ENCODE data around the gene GANC. TPM values are rescaled to one million over a fixed set of nuclear protein-coding genes. Genes with fewer than 3 reads are reported as not detected.

Gene GANC
- total and polyA plus RNA-seq, 4 donors = 19.6 to 105 (median 53.6) TPM

DNA sequence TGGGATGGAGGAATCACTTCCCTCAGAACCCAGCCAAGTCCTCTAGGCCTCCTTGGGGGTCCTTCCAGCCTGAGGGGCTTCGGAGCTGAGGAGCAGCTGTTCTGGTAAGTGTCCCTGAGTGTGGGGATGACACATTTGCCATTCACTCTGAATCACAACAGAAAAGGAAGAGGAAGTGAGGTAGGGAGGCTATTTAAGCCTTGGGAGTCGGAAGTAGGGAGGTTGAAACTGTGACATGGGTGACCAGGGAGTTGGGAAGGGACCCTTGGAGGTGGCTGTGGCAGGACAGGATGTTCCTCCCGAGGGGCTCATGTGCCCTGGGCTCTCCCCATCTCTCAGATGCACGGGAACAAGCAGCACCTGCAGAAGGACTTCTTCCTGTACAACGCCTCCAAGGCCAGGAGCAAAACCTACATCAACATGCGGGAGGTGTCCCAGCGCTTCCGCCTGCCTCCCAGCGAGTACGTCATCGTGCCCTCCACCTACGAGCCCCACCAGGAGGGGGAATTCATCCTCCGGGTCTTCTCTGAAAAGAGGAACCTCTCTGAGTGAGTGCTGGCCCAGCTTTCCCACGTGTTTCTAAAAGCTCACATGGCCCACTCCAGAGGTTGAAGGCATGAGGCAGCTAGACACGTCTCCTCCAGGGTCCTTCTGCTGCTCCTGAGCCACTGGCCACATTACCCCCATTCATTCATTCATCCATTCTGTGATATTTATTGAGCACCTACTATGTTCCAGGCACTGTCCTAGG, 129.6 kb downstream of the GANC start:
- no peak overlapping the region for H3K4me3 ChIP-seq
- no peak overlapping the region for H3K9ac ChIP-seq (ENCODE audit: insufficient read depth in 1 of 2, low read length in 2 of 2)
- no peaks in the 10 kb centered on the region for H3K4me1 ChIP-seq (ENCODE audit: control insufficient read depth in 5 of 5, insufficient read depth in 5 of 5, low read length in 5 of 5)
- DNase-seq = no peak
- H3K36me3 ChIP-seq (ENCODE audit: control insufficient read depth in 4 of 4, insufficient read depth in 4 of 4, low read length in 4 of 4) = peaks cover 0 to 26% (median 1%) of the 10 kb centered on the region in 4 donors
- H3K9me3 ChIP-seq (ENCODE audit: control insufficient read depth in 4 of 4, insufficient read depth in 3 of 4, low read length in 3 of 4) = no peaks in the 10 kb centered on the region
- H3K27ac ChIP-seq (ENCODE audit: low read depth in 1 of 2, low read length in 1 of 2) = no peak overlapping the region
- WGBS, 2 donors = 75 to 88% methylated on average over 15 of the region's 15 CpGs
- no peak for ATAC-seq (ENCODE audit: insufficient read depth, low FRiP score)
- no peaks in the 10 kb centered on the region for H3K27me3 ChIP-seq (ENCODE audit: control insufficient read depth in 3 of 3, insufficient read depth in 3 of 3, low read length in 2 of 3)
- no peak for TF ChIP-seq CTCF (IDR thresholded peaks at IDR 0.05; ENCODE audit: control extremely low read depth, extremely low read depth)

- 92 to 98% methylated on average over 7 of the region's 7 CpGs for WGBS, 2 donors
- no peak for TF ChIP-seq CTCF (IDR thresholded peaks at IDR 0.05; ENCODE audit: control extremely low read depth, extremely low read depth)
- Histone ChIP-seq H3K4me1 (ENCODE audit: control insufficient read depth in 5 of 5, insufficient read depth in 5 of 5, low read length in 5 of 5) (peaks cover 0 to 3% (median 0%) of the 10 kb centered on the region in 5 donors), H3K4me3 (no peak overlapping the region), H3K27ac (ENCODE audit: low read depth in 1 of 2, low read length in 1 of 2) (no peak overlapping the region), H3K9me3 (ENCODE audit: control insufficient read depth in 4 of 4, insufficient read depth in 3 of 4, low read length in 3 of 4) (no peaks in the 10 kb centered on the region), H3K9ac (ENCODE audit: insufficient read depth in 1 of 2, low read length in 2 of 2) (no peak overlapping the region), H3K27me3 (ENCODE audit: control insufficient read depth in 3 of 3, insufficient read depth in 3 of 3, low read length in 2 of 3) (no peaks in the 10 kb centered on the region), H3K36me3 (ENCODE audit: control insufficient read depth in 4 of 4, insufficient read depth in 4 of 4, low read length in 4 of 4) (peaks cover 0 to 28% (median 1%) of the 10 kb centered on the region in 4 donors)
- ATAC-seq (ENCODE audit: insufficient read depth, low FRiP score) (no peak), DNase-seq (no peak)
These were observed 130.4 kb downstream of the GANC start for GRCh38 chr15:42403389-42403788.

DNA sequence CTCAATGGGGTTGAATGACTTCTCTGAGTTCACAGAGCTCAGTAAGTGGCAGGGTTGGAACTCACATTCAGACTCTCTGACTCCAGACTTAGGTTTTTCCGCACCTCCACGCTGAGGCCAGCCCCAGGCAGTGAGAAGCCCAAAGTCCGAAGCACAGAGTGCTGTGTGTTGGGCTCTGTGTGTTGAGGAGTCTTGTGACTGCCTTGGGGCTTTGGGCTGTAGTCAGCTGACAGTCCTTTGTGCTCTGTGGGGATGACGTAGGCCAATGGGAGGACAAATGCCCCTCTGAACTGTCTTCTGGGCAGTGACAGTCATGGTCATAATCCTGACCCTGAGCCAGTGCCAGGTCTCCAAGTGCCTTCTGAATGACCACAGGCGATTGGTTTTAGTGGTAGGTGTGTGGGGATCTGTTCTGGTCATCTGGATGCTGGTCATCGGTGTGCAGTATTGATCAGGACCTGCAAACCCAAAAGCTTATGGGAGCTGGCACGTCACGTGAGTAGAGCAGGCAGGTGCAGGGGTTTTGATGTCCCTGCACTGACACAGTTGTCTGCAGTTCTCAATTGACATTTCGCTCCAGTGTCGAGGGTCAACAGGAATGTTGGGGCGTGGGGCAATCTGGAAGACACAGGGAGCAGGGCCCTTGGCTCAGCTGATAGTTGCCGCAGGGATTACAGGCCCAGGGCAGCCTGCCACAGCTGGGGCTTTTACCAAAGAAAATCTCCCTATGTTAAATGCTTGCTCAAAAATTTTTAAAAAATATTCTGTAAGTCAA, 131.6 kb downstream of the GANC start:
- Histone ChIP-seq H3K36me3 (ENCODE audit: control insufficient read depth in 4 of 4, insufficient read depth in 4 of 4, low read length in 4 of 4) (peaks cover 0 to 32% (median under 1%) of the 10 kb centered on the region in 4 donors), H3K27me3 (ENCODE audit: control insufficient read depth in 3 of 3, insufficient read depth in 3 of 3, low read length in 2 of 3) (no peaks in the 10 kb centered on the region), H3K4me1 (ENCODE audit: control insufficient read depth in 5 of 5, insufficient read depth in 5 of 5, low read length in 5 of 5) (peaks cover 0 to 3% (median 0%) of the 10 kb centered on the region in 5 donors), H3K9me3 (ENCODE audit: control insufficient read depth in 4 of 4, insufficient read depth in 3 of 4, low read length in 3 of 4) (no peaks in the 10 kb centered on the region), H3K9ac (ENCODE audit: insufficient read depth in 1 of 2, low read length in 2 of 2) (no peak overlapping the region), H3K27ac (ENCODE audit: low read depth in 1 of 2, low read length in 1 of 2) (no peak overlapping the region), H3K4me3 (no peak overlapping the region)
- WGBS, 2 donors = 86 to 96% methylated on average over 12 of the region's 12 CpGs
- DNase-seq (no peak), ATAC-seq (ENCODE audit: insufficient read depth, low FRiP score) (no peak)
- no peak for TF ChIP-seq CTCF (IDR thresholded peaks at IDR 0.05; ENCODE audit: control extremely low read depth, extremely low read depth)

Measured in lung (tissue), 12 donors.